GM23248 (cell line): ENCODE results near the gene KAT8. TPM values are rescaled to one million over a fixed set of nuclear protein-coding genes. Genes with fewer than 3 reads are reported as not detected.

Experiments used
- DNase-seq: peaks from one replicate; pipeline ENCODE4 v3.0.0-alpha.2; 2015
- H2AFZ ChIP-seq: fragments of 200-600 bp; sonication (generic); 2 replicates; pipeline ENCODE4 v1.6.1; 2016; ENCODE audit warnings: antibody characterized with exemption
- H3F3A ChIP-seq: fragments of 200-600 bp; sonication (generic); 2 replicates; pipeline ENCODE4 v1.6.1; 2016; ENCODE audit warnings: mild to moderate bottlenecking, antibody characterized with exemption, mixed run types; ENCODE audit not compliant: insufficient read depth
- H3K27ac ChIP-seq: fragments of 200-600 bp; sonication (generic); 2 replicates; pipeline ENCODE4 v1.5.1; 2016; ENCODE audit warnings: mild to moderate bottlenecking
- H3K27me3 ChIP-seq: fragments of 200-600 bp; sonication (generic); replicated peaks from 2 replicates; pipeline ENCODE4 v1.6.1; 2016; ENCODE audit warnings: mild to moderate bottlenecking; ENCODE audit not compliant: insufficient read depth
- H3K36me3 ChIP-seq: fragments of 200-600 bp; sonication (generic); 2 replicates; pipeline ENCODE4 v1.6.1; 2016; ENCODE audit warnings: low read depth, mild to moderate bottlenecking
- H3K4me1 ChIP-seq: fragments of 200-600 bp; sonication (generic); 2 replicates; pipeline ENCODE4 v1.6.1; 2016; ENCODE audit warnings: mild to moderate bottlenecking; ENCODE audit not compliant: insufficient read depth
- H3K4me2 ChIP-seq: fragments of 200-600 bp; sonication (generic); one replicate; pipeline ENCODE4 v1.6.1; 2016; ENCODE audit warnings: mild to moderate bottlenecking; ENCODE audit not compliant: unreplicated experiment
- H3K4me3 ChIP-seq: fragments of 200-600 bp; sonication (generic); 2 replicates; pipeline ENCODE4 v1.5.1; 2016; ENCODE audit warnings: mild to moderate bottlenecking
- H3K79me2 ChIP-seq: fragments of 200-600 bp; sonication (generic); 2 replicates; pipeline ENCODE4 v1.6.1; 2016; ENCODE audit warnings: mild to moderate bottlenecking; ENCODE audit not compliant: insufficient read depth
- H3K9ac ChIP-seq: fragments of 200-600 bp; sonication (generic); 2 replicates; pipeline ENCODE4 v1.6.1; 2016; ENCODE audit warnings: mild to moderate bottlenecking
- H3K9me2 ChIP-seq: fragments of 200-600 bp; sonication (generic); 2 replicates; pipeline ENCODE4 v1.6.1; 2016; ENCODE audit warnings: mixed run types, mild to moderate bottlenecking, moderate library complexity; ENCODE audit not compliant: insufficient read depth
- H3K9me3 ChIP-seq: fragments of 200-600 bp; sonication (generic); one replicate; pipeline ENCODE4 v1.6.1; 2017; ENCODE audit warnings: low read depth
- H4K20me1 ChIP-seq: fragments of 200-600 bp; sonication (generic); 2 replicates; pipeline ENCODE4 v1.6.0; 2016; ENCODE audit not compliant: insufficient read depth
- EZH2 ChIP-seq: fragments of 200-600 bp; sonication (generic); IDR thresholded peaks from 2 replicates; pipeline ENCODE4 v1.6.1; 2018; ENCODE audit warnings: antibody characterized with exemption, mild to moderate bottlenecking; ENCODE audit not compliant: insufficient read depth, poor library complexity, severe bottlenecking
- EZH2phosphoT487 ChIP-seq: fragments of 200-600 bp; sonication (generic); IDR thresholded peaks from 2 replicates; pipeline ENCODE4 v1.6.1; 2018; ENCODE audit warnings: antibody characterized with exemption, moderate library complexity, mild to moderate bottlenecking, low read depth; ENCODE audit not compliant: insufficient read depth
- WGBS, 2 experiments: methylation state at CpG; one replicate each; pipeline ENCODE4 v1.1.6; 2015 to 2017; ENCODE audit warnings: low lambda C conversion rate in 2 of 2, low coverage in 1 of 2; ENCODE audit errors: missing lambda C conversion rate in 2 of 2; 5-methylcytosine and 5-hydroxymethylcytosine counted together
- in situ Hi-C: fragments of 300-500 bp; cut with MboI; formaldehyde crosslinking; loops from 2 replicates; pipeline ENCODE4 v1.15.0; 2020
- polyA plus RNA-seq: library from polyadenylated mRNA; unstranded; fragments of >200 nt; fragmentation: Nextera tagmentation; extraction: Ambion mirVana; gene quantifications from 2 replicates; pipeline ENCODE4 v1.2.1, GENCODE V29; 2016
- total RNA-seq: library from RNA; depleted of rRNA; stranded (reverse); fragments of >200 nt; shearing (Covaris generic); gene quantifications from 2 replicates; pipeline ENCODE4 v1.2.3, GENCODE V29; 2014

KAT8 gene
- total and polyA plus RNA-seq, 2 experiments from 2014 or later, result 18.4 to 50.9 TPM

- WGBS, 2 experiments, result 1% methylated on average over 48 of the region's 48 CpGs
- H3K9me3 ChIP-seq, result no peaks in the 10 kb centered on the region
- no peak for TF ChIP-seq EZH2phosphoT487
- no peak for TF ChIP-seq EZH2
- in situ Hi-C loops, result no loop called here
- H3K9me2 ChIP-seq, result no peaks in the 10 kb centered on the region
- peaks cover 18% of the 10 kb centered on the region for H3K4me1 ChIP-seq
- H2AFZ ChIP-seq, result peak within 1 kb of the TSS; percentile 74
- DNase-seq, result peak; percentile 100
- H3K79me2 ChIP-seq, result peaks cover 88% of the 10 kb centered on the region
- peak within 1 kb of the TSS; percentile 96 for H3K9ac ChIP-seq
- H3K4me3 ChIP-seq, result peak within 1 kb of the TSS; percentile 93
- H3K36me3 ChIP-seq, result peaks cover 2% of the 10 kb centered on the region; the same call in 1 of the 2 replicates
- peaks cover 19% of the 10 kb centered on the region for H3F3A ChIP-seq
- H3K27ac ChIP-seq, result peak within 1 kb of the TSS; percentile 94
- H3K27me3 ChIP-seq, result no peaks in the 10 kb centered on the region
- peak within 1 kb of the TSS; percentile 82 for H3K4me2 ChIP-seq
- H4K20me1 ChIP-seq, result no peaks in the 10 kb centered on the region
Observed at GRCh38 chr16:31073970-31074813, 43.3 kb upstream of the KAT8 start, which contains the start of the genes ZNF646 and ZNF668. TSS of gene ZNF646 (plus strand) at chr16:31074422. CDS start at chr16:31076325, 1,903 bp downstream. TSS of gene ZNF668 (minus strand) at chr16:31074240. CDS start at chr16:31064459, 9,781 bp downstream.

DNA sequence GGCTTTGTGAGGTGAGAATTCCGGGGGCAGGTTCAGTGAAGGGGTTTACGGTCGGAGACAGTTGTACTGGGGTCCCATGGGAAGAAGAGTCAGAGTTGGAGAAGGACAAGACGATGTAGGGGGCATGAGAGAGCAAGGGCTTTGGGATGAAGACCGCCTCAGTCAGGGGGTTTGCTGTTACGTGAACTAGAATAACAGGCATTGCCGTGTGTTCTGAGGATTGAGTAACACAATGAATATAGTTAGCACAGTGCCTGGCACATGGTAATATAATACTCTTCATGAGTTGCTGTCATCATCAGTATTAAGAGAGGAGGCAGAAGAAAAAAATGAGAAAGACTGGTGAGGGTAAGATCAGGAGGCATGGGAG lies 42.7 kb upstream of the KAT8 start:
- Histone ChIP-seq H3K9me3 (no peaks in the 10 kb centered on the region), H3K27ac (peak overlapping the region; percentile 94), H3K4me1 (peaks cover 18% of the 10 kb centered on the region), H3K36me3 (peaks cover 2% of the 10 kb centered on the region; the same call in 1 of the 2 replicates), H3F3A (peaks cover 19% of the 10 kb centered on the region), H3K27me3 (no peaks in the 10 kb centered on the region), H3K79me2 (peaks cover 88% of the 10 kb centered on the region), H3K4me3 (peak overlapping the region; percentile 93), H3K9ac (peak overlapping the region; percentile 96), H3K9me2 (no peaks in the 10 kb centered on the region), H4K20me1 (no peaks in the 10 kb centered on the region), H2AFZ (peak overlapping the region; percentile 74), H3K4me2 (peak overlapping the region; percentile 77)
- TF ChIP-seq EZH2 (no peak), EZH2phosphoT487 (no peak)
- 2% methylated on average over 7 of the region's 7 CpGs for WGBS, 2 experiments
- in situ Hi-C loops, result no loop called here
- DNase-seq, result peak; percentile 57

DNA sequence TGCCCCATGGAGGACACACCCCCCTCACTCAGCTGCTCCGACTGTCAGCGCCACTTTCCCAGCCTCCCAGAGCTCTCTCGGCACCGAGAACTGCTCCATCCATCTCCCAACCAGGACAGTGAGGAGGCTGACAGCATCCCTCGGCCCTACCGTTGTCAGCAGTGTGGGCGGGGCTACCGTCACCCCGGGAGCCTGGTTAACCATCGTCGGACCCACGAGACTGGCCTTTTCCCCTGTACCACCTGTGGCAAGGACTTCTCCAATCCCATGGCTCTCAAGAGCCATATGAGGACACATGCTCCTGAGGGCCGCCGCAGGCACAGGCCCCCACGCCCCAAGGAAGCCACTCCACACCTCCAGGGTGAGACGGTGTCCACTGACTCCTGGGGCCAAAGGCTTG lies 41.1 kb upstream of the KAT8 start:
- peaks cover 86% of the 10 kb centered on the region for H3K79me2 ChIP-seq
- peaks cover 15% of the 10 kb centered on the region for H3K4me1 ChIP-seq
- peaks cover 2% of the 10 kb centered on the region; the same call in 1 of the 2 replicates for H3K36me3 ChIP-seq

GRCh38 chr16:31077024-31077423 lies 40.4 kb upstream of the KAT8 start:
- no peak overlapping the region for H3K9ac ChIP-seq
- H3K27ac ChIP-seq, result no peak overlapping the region
- no peaks in the 10 kb centered on the region for H3K9me2 ChIP-seq
- no peak for DNase-seq
- TF ChIP-seq EZH2phosphoT487 (no peak), EZH2 (no peak)
- no peak overlapping the region for H3K4me3 ChIP-seq
- H3K4me2 ChIP-seq, result no peak overlapping the region
- no peaks in the 10 kb centered on the region for H3K27me3 ChIP-seq
- no peak overlapping the region for H2AFZ ChIP-seq
- peaks cover 10% of the 10 kb centered on the region for H3F3A ChIP-seq
- WGBS, 2 experiments, result 98 to 99% methylated on average over 12 to 13 of the region's 13 CpGs
- no peaks in the 10 kb centered on the region for H3K9me3 ChIP-seq
- in situ Hi-C loops, result no loop called here
- H3K79me2 ChIP-seq, result peaks cover 82% of the 10 kb centered on the region
- H3K4me1 ChIP-seq, result peaks cover 8% of the 10 kb centered on the region; the same call in 1 of the 2 replicates
- H4K20me1 ChIP-seq, result no peaks in the 10 kb centered on the region
- H3K36me3 ChIP-seq, result peaks cover 2% of the 10 kb centered on the region; the same call in 1 of the 2 replicates

More for the DNA sequence above, 41.1 kb upstream of the KAT8 start:
- 55 to 61% methylated on average over 16 of the region's 16 CpGs for WGBS, 2 experiments
- H4K20me1 ChIP-seq, result no peaks in the 10 kb centered on the region
- no peaks in the 10 kb centered on the region for H3K9me3 ChIP-seq
- in situ Hi-C loops, result no loop called here
- H3K27me3 ChIP-seq, result no peaks in the 10 kb centered on the region
- no peak overlapping the region for H2AFZ ChIP-seq
- no peak overlapping the region for H3K4me2 ChIP-seq
- no peak overlapping the region for H3K4me3 ChIP-seq
- H3K9ac ChIP-seq, result no peak overlapping the region
- peaks cover 17% of the 10 kb centered on the region for H3F3A ChIP-seq
- no peaks in the 10 kb centered on the region for H3K9me2 ChIP-seq
- TF ChIP-seq EZH2, result no peak
- no peak for TF ChIP-seq EZH2phosphoT487
- H3K27ac ChIP-seq, result no peak overlapping the region
- DNase-seq, result no peak
